KG1 (cell line): ENCODE results near the gene RAD23A.
"Not testable (repeated sequence)": the region's sequence is repeated elsewhere in the genome, so short reads cannot be mapped to it uniquely, and the experiment has no call there.

Experiments
- DNase-seq: peaks from one replicate; lab custom pipeline; 2025; lab: John Stamatoyannopoulos, UW

Gene RAD23A

DNA sequence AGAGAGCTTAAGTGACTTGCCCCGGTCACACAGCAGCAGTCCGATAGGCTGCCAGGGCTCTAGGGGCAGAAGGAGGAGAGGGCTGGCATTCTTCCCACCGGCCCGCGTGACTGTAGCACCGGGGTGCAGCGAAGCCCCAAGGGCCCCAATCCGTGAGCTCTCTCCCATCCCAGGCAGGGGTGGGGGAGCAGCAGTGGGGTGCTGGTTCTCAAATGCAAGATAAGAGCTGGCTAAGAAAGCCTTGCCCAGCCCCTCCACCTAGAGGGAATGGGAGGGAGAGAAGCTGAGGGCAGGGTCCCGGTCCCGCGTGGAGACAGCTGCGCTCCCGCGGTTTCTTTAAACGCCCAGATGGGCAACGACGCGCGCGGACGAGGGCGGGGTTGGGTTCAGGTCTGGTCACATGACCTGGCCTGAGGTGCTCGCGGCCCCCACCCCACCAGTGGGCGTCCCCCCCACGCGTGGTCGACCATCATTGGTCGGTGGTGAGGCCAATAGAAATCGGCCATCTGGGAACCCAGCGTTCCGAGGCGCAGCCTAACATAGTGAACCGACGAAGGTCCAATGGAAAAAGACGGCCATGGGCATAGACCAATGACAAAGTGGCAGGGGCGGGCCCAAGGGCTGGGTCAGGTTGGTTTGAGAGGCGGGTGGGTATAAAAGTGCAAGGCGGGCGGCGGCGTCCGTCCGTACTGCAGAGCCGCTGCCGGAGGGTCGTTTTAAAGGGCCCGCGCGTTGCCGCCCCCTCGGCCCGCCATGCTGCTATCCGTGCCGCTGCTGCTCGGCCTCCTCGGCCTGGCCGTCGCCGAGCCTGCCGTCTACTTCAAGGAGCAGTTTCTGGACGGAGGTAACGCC lies 7.5 kb upstream of the RAD23A start, which contains the start of gene CALR:
Gene CALR, plus strand, starts transcription at position 683 of the 852 bp plus-strand sequence. Its CDS starts 71 bp downstream, at position 754.
- DNase-seq = peak; percentile 92

DNA sequence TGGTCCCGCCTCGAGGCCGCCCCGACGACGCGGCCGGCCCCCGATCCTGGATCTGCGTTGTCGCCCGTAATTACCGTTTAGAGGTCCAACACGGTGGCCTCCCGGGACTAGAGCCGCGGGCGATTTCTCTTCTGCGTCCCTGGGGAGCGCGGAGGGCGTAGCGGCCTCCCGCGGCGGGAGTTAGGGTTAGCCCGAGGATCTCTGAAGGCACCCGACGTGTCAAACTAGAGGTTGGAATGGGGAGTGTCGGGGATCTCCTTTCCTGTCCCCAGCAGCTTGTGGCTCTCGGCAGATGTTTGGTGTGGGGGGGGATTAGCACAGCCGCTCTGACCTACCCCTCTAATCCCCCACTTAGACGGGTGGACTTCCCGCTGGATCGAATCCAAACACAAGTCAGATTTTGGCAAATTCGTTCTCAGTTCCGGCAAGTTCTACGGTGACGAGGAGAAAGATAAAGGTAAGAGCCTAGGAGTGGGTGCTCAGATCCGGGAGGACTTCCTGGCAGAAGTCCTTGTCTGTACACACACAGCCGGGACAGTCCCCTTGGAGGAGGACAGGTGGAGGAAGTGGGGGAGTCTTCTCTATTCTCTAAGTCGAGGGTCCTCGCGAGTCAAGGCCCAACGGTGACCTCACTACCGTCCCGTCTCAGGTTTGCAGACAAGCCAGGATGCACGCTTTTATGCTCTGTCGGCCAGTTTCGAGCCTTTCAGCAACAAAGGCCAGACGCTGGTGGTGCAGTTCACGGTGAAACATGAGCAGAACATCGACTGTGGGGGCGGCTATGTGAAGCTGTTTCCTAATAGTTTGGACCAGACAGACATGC lies 6.7 kb upstream of the RAD23A start:
- DNase-seq = no peak

- DNase-seq = no peak
These were observed 5.7 kb upstream of the RAD23A start for GRCh38 chr19:12939975-12940423.

- DNase-seq = no peak
These were observed 4.8 kb upstream of the RAD23A start for GRCh38 chr19:12940897-12941296.

DNA sequence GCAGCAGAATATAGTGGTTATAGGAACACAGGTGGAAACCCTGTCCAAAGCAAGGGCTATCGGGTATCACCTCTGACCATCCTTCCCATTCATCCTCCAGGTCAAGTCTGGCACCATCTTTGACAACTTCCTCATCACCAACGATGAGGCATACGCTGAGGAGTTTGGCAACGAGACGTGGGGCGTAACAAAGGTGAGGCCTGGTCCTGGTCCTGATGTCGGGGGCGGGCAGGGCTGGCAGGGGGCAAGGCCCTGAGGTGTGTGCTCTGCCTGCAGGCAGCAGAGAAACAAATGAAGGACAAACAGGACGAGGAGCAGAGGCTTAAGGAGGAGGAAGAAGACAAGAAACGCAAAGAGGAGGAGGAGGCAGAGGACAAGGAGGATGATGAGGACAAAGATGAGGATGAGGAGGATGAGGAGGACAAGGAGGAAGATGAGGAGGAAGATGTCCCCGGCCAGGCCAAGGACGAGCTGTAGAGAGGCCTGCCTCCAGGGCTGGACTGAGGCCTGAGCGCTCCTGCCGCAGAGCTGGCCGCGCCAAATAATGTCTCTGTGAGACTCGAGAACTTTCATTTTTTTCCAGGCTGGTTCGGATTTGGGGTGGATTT lies 2.1 kb upstream of the RAD23A start:
- DNase-seq = no peak

DNA sequence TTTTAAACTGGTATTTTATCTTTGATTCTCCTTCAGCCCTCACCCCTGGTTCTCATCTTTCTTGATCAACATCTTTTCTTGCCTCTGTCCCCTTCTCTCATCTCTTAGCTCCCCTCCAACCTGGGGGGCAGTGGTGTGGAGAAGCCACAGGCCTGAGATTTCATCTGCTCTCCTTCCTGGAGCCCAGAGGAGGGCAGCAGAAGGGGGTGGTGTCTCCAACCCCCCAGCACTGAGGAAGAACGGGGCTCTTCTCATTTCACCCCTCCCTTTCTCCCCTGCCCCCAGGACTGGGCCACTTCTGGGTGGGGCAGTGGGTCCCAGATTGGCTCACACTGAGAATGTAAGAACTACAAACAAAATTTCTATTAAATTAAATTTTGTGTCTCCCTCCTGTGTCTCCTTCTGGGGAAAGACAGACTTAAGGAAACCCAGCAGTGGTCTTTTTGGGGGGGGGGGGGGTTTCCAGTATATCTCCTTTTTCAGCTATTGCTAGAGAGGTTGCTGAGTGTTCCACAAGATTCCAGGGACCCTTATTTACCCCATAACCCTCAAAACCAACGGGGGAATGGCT lies 1.5 kb upstream of the RAD23A start:
- no peak for DNase-seq

GRCh38 chr19:12946092-12946721 lies 545 bp downstream of the RAD23A start:
- DNase-seq = peak; percentile 34

- no peak for DNase-seq
These were observed 1.3 kb downstream of the RAD23A start for GRCh38 chr19:12946731-12947496.

- DNase-seq = no peak
These were observed 2.3 kb downstream of the RAD23A start for GRCh38 chr19:12947702-12948611.

GRCh38 chr19:12948612-12949362 lies 3.1 kb downstream of the RAD23A start:
- no peak for DNase-seq

DNA sequence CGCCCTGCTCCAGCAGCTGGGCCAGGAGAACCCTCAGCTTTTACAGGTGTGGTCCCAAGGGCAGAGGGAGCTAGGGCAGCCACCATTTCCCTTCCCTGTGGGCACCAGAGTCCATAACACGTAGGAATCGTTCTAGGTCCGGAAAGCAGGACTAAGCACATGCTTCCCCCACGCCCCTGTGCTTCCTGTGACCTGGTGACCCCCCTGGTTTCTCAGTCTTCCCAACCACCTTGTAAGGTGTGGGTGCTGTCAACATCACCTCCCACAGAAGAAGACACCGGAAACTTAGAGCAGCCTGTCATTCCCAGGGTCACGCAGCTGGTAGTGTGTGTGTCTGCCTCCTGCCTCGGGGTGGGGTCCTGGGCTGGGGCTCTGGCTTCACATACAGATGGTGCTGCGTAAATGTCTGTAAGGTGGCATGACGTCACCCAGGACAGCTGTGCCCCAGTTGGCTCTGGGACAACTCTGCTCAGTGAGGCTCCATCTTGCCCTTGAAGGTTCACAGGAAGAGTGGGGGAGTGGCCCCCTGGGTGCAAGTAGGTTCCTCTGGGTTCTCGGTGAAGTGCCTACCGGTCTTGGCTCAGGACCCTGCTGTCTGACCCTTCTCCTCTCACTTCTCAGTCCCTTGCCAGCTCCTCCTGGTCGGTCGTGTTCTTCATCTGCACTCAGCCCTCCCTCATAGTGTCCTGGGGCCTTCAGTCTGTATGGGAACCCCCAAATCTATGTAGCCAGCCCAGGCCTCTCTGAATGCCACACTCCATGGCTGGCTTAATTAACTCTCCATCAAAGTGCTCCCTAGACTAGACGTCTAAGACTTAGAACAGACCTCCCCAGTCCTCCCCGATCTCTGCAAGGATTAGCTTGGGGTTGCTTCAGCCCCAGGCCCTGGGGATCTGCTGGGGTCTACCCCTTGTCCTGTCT lies 4.0 kb downstream of the RAD23A start:
- no peak for DNase-seq

- not testable (repeated sequence) for DNase-seq
These were observed 6.4 kb downstream of the RAD23A start for GRCh38 chr19:12952050-12952449.

- DNase-seq = no peak
These were observed 7.0 kb downstream of the RAD23A start for GRCh38 chr19:12952488-12953137.

DNA sequence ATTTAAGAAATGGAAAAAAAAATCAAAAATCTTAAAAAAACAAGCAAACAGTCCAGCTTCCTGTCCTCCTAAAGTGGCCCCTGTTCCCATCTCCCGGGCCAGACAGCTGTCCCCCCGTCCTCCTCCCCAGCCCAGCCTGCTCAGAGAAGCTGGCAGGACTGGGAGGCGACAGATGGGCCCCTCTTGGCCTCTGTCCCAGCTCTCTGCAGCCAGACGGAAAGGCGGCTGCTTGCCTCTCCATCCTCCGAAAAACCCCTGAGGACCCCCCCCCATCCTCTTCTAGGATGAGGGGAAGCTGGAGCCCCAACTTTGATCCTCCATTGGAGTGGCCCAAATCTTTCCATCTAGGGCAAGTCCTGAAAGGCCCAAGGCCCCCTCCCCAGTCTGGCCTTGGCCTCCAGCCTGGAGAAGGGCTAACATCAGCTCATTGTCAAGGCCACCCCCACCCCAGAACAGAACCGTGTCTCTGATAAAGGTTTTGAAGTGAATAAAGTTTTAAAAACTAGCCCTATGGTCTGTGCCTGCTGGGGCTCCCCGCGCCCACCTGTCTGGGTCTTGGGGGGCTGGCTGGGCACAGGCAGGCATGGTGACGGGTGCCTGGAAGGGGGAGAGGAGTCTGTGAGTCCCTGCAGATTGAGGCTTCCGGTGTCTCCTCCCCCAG lies 7.6 kb downstream of the RAD23A start:
- no peak for DNase-seq

GRCh38 chr19:12953799-12954611 lies 8.3 kb downstream of the RAD23A start:
- DNase-seq = no peak

DNA sequence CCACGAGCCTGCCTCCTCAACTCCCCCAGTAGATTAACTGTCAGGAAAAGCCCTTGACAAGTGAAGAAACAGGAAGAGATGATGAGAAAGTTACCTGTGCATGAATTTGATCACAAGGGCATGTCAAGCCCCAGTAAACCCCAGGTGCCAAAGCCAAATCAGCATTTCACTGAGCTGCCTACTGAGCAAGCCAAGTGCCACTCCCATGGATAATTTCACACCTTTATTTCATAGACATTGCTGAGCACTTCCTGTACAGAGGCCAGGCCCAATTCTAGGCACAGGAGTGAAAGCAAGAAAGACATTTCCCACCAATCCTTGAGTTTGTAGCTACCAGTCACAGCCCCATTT lies 8.9 kb downstream of the RAD23A start:
- DNase-seq = no peak
